Esophagus muscularis mucosa (tissue), 4 donors: Measurements from ENCODE around the gene HNRNPU. TPM values are rescaled to one million over a fixed set of nuclear protein-coding genes. Genes with fewer than 3 reads are reported as not detected.

Experiments
- DNase-seq: peaks from one replicate; pipeline ENCODE4 v3.0.0-alpha.2; 2017; ENCODE audit errors: extremely low spot score
- H3K27ac ChIP-seq, 4 donors: fragments of 200-600 bp; sonication (generic); replicated peaks in 1 of 4; 1 replicate in 3 of 4; 2 replicates in 1 of 4; pipeline ENCODE4 v1.5.1; 2016 to 2019; ENCODE audit warnings: mild to moderate bottlenecking in 1 of 4
- H3K27me3 ChIP-seq, 4 donors: fragments of 200-600 bp; sonication (generic); one replicate each; pipeline versions ENCODE4 v1.5.1 to v1.6.0; 2016 to 2019
- H3K36me3 ChIP-seq, 4 donors: fragments of 200-600 bp; sonication (generic); one replicate each; pipeline ENCODE4 v1.5.1; 2016 to 2019
- H3K4me1 ChIP-seq, 4 donors: fragments of 200-600 bp; sonication (generic); one replicate each; pipeline ENCODE4 v1.5.1; 2016 to 2019
- H3K4me3 ChIP-seq, 4 donors: fragments of 200-600 bp; sonication (generic); 1 replicate in 2 of 4; 2 replicates in 2 of 4; pipeline ENCODE4 v1.5.1; 2016 to 2019; ENCODE audit warnings: mild to moderate bottlenecking in 4 of 4, moderate library complexity in 1 of 4
- H3K9me3 ChIP-seq, 4 donors: fragments of 200-600 bp; sonication (generic); 1 replicate in 3 of 4; 2 replicates in 1 of 4; pipeline ENCODE4 v1.5.1; 2016 to 2019
- EP300 ChIP-seq: sonication (generic); formaldehyde crosslinking; IDR thresholded peaks from one replicate; pipeline ENCODE4 v1.6.1; 2017; ENCODE audit warnings: antibody characterized with exemption
- POLR2A ChIP-seq: fragments of 450-650 bp; IDR thresholded peaks from one replicate; pipeline ENCODE4 v1.6.1; 2017; ENCODE audit warnings: antibody characterized with exemption, moderate library complexity, mild to moderate bottlenecking, low read depth
- POLR2AphosphoS5 ChIP-seq, 2 donors: sonication (generic); formaldehyde crosslinking; IDR thresholded peaks; one replicate each; pipeline ENCODE4 v1.6.1; 2017; ENCODE audit warnings: antibody characterized with exemption in 2 of 2
- WGBS: methylation state at CpG from one replicate; pipeline ENCODE4 v1.1.5; 2018; 5-methylcytosine and 5-hydroxymethylcytosine counted together
- intact Hi-C: fragments of 100-400 bp; cut with DNase I; formaldehyde crosslinking; loops from one replicate; pipeline ENCODE4 v1.15.1; 2023
- total RNA-seq, 4 donors: library from RNA; depleted of rRNA; stranded (reverse); fragments of >200 nt; gene quantifications; one replicate each; pipeline versions ENCODE4 v1.1.0 to v1.2.1, GENCODE V29; 2016
- TF ChIP-seq, protein P1 (sequence below), 3 experiments: fragments of 200-600 bp in 2 of 3; fragments of 450-650 bp in 1 of 3; sonication (generic) in 2 of 3; IDR thresholded peaks; one replicate each; pipeline ENCODE4 v1.5.1; 2017 to 2019; ENCODE audit warnings: antibody characterized with exemption in 3 of 3, mild to moderate bottlenecking in 2 of 3, moderate library complexity in 1 of 3

Gene HNRNPU
- total RNA-seq, 4 donors from 2014 or later, result 255 to 306 (median 279) TPM

DNA sequence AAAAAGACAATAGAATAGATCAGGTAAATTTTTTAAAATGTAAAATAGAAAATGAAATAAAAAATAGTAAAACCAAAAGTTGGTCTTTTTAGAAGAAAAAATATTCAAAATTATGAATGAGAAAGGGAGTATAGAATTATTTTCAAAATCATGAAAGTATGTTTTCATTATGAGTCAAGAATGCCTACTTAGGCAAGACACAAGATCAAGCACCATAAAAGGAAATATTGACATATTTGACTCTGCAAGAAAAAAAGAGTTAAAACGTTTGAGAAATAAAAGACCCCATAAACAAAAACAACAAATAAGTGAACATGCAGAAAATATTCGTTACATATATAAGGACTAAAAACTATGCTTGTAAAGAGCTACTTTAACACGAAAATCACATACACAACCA is 33.7 kb downstream of the HNRNPU start:
- H3K36me3 ChIP-seq, result no peaks in the 10 kb centered on the region
- no peak overlapping the region for H3K4me3 ChIP-seq
- H3K4me1 ChIP-seq, result peaks cover 0 to 8% (median 7%) of the 10 kb centered on the region in 4 donors
- DNase-seq, result no peak
- TF ChIP-seq, protein P1, sequence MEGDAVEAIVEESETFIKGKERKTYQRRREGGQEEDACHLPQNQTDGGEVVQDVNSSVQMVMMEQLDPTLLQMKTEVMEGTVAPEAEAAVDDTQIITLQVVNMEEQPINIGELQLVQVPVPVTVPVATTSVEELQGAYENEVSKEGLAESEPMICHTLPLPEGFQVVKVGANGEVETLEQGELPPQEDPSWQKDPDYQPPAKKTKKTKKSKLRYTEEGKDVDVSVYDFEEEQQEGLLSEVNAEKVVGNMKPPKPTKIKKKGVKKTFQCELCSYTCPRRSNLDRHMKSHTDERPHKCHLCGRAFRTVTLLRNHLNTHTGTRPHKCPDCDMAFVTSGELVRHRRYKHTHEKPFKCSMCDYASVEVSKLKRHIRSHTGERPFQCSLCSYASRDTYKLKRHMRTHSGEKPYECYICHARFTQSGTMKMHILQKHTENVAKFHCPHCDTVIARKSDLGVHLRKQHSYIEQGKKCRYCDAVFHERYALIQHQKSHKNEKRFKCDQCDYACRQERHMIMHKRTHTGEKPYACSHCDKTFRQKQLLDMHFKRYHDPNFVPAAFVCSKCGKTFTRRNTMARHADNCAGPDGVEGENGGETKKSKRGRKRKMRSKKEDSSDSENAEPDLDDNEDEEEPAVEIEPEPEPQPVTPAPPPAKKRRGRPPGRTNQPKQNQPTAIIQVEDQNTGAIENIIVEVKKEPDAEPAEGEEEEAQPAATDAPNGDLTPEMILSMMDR (IDR thresholded peaks at IDR 0.05), result no peak
- TF ChIP-seq POLR2A (no peak), EP300 (no peak), POLR2AphosphoS5 (IDR thresholded peaks at IDR 0.05) (no peak)
- intact Hi-C loops, result loop anchor here (10.0 kb wide), 1 partner anchor 376 kb away; the partner anchor contains the start of gene ADSS2
- no peak overlapping the region for H3K27ac ChIP-seq
- WGBS, result 76% methylated on average over 3 of the region's 3 CpGs
- H3K9me3 ChIP-seq, result no peaks in the 10 kb centered on the region
- no peaks in the 10 kb centered on the region for H3K27me3 ChIP-seq

GRCh38 chr1:244826712-244827111 is 37.6 kb downstream of the HNRNPU start:
- intact Hi-C loops, result no loop called here
- Histone ChIP-seq H3K36me3 (no peaks in the 10 kb centered on the region), H3K4me1 (no peaks in the 10 kb centered on the region), H3K27me3 (peaks cover 0 to 4% (median 0%) of the 10 kb centered on the region in 4 donors), H3K9me3 (no peaks in the 10 kb centered on the region), H3K27ac (no peak overlapping the region), H3K4me3 (no peak overlapping the region)
- TF ChIP-seq, protein P1 (IDR thresholded peaks at IDR 0.05), result no peak
- TF ChIP-seq POLR2AphosphoS5 (IDR thresholded peaks at IDR 0.05) (no peak), EP300 (no peak), POLR2A (no peak)
- WGBS, result 93% methylated on average over 4 of the region's 4 CpGs
- DNase-seq, result no peak

DNA sequence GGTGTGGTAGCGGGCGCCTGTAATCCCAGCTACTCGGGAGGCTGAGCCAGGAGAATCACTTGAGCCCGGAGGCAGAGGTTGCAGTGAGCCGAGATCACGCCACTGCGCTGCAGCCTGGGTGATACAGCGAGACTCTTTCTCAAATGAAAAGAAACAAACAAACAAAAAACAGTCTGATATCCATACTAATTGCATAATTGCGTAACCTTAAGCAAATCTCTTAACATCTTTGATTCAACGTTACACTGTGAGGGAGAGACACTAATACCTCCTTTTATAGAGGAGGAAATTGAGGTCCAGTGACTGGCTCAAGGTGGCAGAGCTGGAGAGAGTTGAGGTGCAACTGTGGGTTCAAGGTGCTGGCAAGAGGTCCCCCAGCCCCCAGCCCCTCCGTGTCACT is 41.5 kb downstream of the HNRNPU start:
- H3K27ac ChIP-seq, result no peak overlapping the region
- no peaks in the 10 kb centered on the region for H3K4me1 ChIP-seq
- no peak overlapping the region for H3K4me3 ChIP-seq
- DNase-seq, result no peak
- intact Hi-C loops, result no loop called here
- H3K36me3 ChIP-seq, result no peaks in the 10 kb centered on the region
- WGBS, result 95% methylated on average over 11 of the region's 11 CpGs
- H3K9me3 ChIP-seq, result no peaks in the 10 kb centered on the region
- H3K27me3 ChIP-seq, result peaks cover 0 to 4% (median 0%) of the 10 kb centered on the region in 4 donors
- TF ChIP-seq, protein P1 (IDR thresholded peaks at IDR 0.05), result no peak
- TF ChIP-seq EP300 (no peak), POLR2A (no peak), POLR2AphosphoS5 (IDR thresholded peaks at IDR 0.05) (no peak)

DNA sequence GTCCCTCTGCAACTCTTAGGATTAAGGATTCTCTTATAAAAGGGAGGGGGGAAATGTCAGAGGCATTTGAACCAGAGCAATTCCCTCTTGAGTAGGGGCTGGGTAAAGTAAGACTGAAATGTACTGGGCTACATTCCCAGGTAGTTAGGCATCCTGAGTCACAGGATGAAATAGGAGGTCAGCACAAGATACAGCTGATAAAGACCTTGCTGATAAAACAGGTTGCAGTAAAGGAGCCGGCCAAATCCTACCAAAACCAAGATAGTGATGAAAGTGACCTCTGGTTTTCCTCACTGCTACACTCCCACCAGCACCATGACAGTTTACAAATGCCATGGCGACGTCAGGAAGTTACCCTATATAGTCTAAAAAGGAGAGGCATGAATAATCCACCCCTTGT is 43.2 kb downstream of the HNRNPU start:
- H3K4me1 ChIP-seq, result no peaks in the 10 kb centered on the region
- TF ChIP-seq POLR2AphosphoS5 (IDR thresholded peaks at IDR 0.05), result no peak
- TF ChIP-seq, protein P1 (IDR thresholded peaks at IDR 0.05), result no peak
- TF ChIP-seq POLR2A, result no peak
- TF ChIP-seq EP300, result no peak
- no peaks in the 10 kb centered on the region for H3K36me3 ChIP-seq
- WGBS, result 68% methylated on average over 3 of the region's 3 CpGs
- H3K27me3 ChIP-seq, result peaks cover 0 to 4% (median 0%) of the 10 kb centered on the region in 4 donors
- H3K27ac ChIP-seq, result no peak overlapping the region
- no peaks in the 10 kb centered on the region for H3K9me3 ChIP-seq
- no peak for DNase-seq
- H3K4me3 ChIP-seq, result no peak overlapping the region
- intact Hi-C loops, result no loop called here

DNA sequence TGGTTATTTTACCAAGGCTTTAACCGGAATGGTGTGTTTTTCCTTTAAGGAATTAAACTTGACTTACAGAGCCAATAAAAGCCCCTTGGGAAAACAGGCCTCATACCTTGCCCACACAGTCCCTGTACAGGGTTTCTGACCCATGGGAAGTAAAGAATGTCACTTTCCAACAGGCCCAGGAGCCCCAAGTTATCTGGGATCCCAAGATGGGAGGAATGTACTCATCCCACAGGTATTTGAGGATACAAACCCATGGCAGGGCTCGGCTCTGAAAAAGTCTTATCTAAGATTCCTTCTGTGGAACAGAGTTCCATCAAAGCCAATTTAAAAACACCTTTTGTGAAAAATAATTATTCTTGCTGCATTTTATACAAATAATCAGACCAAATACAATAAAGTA is 44.2 kb downstream of the HNRNPU start:
- H3K4me1 ChIP-seq, result no peaks in the 10 kb centered on the region
- H3K36me3 ChIP-seq, result no peaks in the 10 kb centered on the region
- H3K27me3 ChIP-seq, result peaks cover 0 to 5% (median 0%) of the 10 kb centered on the region in 4 donors
- no peaks in the 10 kb centered on the region for H3K9me3 ChIP-seq
- 100% methylated on average over 2 of the region's 2 CpGs for WGBS
- H3K4me3 ChIP-seq, result no peak overlapping the region
- TF ChIP-seq EP300, result no peak
- TF ChIP-seq, protein P1 (IDR thresholded peaks at IDR 0.05), result no peak
- TF ChIP-seq POLR2A, result no peak
- no peak for TF ChIP-seq POLR2AphosphoS5 (IDR thresholded peaks at IDR 0.05)
- intact Hi-C loops, result no loop called here
- H3K27ac ChIP-seq, result no peak overlapping the region
- DNase-seq, result no peak
